Kidney (tissue), 14 donors: ENCODE measurements around the gene EVX2. TPM values are rescaled to one million over a fixed set of nuclear protein-coding genes. Genes with fewer than 3 reads are reported as not detected.

Source experiments
- DNase-seq, 5 donors: peaks; one replicate each; pipeline ENCODE4 v3.0.0-alpha.2; 2013 to 2020
- FAIRE-seq: peaks from 2 replicates; lab custom pipeline; 2012; peaks lifted over from hg19 to GRCh38; lab: Jason Lieb, UNC
- H3K27ac ChIP-seq, 2 donors: one replicate each; pipeline ENCODE4 v1.7.0; 2013; ENCODE audit warnings: low read depth in 2 of 2, low read length in 2 of 2, inconsistent platforms in 1 of 2
- H3K27me3 ChIP-seq: one replicate; pipeline ENCODE4 v1.7.1; 2013; ENCODE audit warnings: low read length, inconsistent platforms; ENCODE audit not compliant: control insufficient read depth, insufficient read depth
- H3K36me3 ChIP-seq, 3 donors: one replicate each; pipeline versions ENCODE4 v1.7.0 to v1.7.1; 2013; ENCODE audit warnings: low read length in 3 of 3, control low read depth in 1 of 3, inconsistent platforms in 1 of 3; ENCODE audit not compliant: insufficient read depth in 3 of 3, control insufficient read depth in 2 of 3
- H3K4me1 ChIP-seq, 3 donors: one replicate each; pipeline versions ENCODE4 v1.7.0 to v1.7.1; 2013; ENCODE audit warnings: low read length in 3 of 3, inconsistent platforms in 1 of 3, low read depth in 1 of 3; ENCODE audit not compliant: control insufficient read depth in 2 of 3, insufficient read depth in 2 of 3
- H3K4me3 ChIP-seq, 3 donors: one replicate each; pipeline versions ENCODE4 v1.7.0 to v1.8.1; 2013; ENCODE audit warnings: low read length in 3 of 3, control low read depth in 1 of 3, inconsistent platforms in 1 of 3
- H3K9ac ChIP-seq, 3 donors: one replicate each; pipeline versions ENCODE4 v1.7.0 to v1.7.1; 2013; ENCODE audit warnings: low read length in 3 of 3, control low read depth in 1 of 3, inconsistent platforms in 1 of 3
- H3K9me3 ChIP-seq, 3 donors: one replicate each; pipeline versions ENCODE4 v1.7.0 to v1.7.1; 2013; ENCODE audit warnings: low read length in 3 of 3, control low read depth in 1 of 3, inconsistent platforms in 1 of 3; ENCODE audit not compliant: control insufficient read depth in 2 of 3, insufficient read depth in 1 of 3
- intact Hi-C: fragments of 100-400 bp; cut with DNase I; formaldehyde crosslinking; loops from one replicate; pipeline ENCODE4 v1.11.1; 2022
- polyA plus RNA-seq: library from polyadenylated mRNA; stranded (reverse); fragments of 350-450 nt; fragmentation: Illumina TruSeq; extraction: RNeasy Lipid Tissue Mini Kit (QIAGEN cat#74804); gene quantifications from one replicate; pipeline ENCODE4 v1.2.3, GENCODE V29; 2014; ENCODE audit warnings: low read depth, low replicate concordance; ENCODE audit not compliant: insufficient read depth
- total RNA-seq: library from RNA; stranded (reverse); fragmentation: NEBNext Ultra II Directional; extraction: Animal tissue kit (Norgen Biotek cat#: 25700); gene quantifications from one replicate; pipeline ENCODE4 v1.2.1, GENCODE V29; 2021
- TF ChIP-seq, protein P1 (sequence below): IDR thresholded peaks from 3 replicates; pipeline ENCODE4 v1.5.1; 2012; ENCODE audit warnings: mild to moderate bottlenecking, moderate library complexity, borderline replicate concordance; ENCODE audit not compliant: insufficient read depth; ENCODE audit errors: extremely low read depth
- donor health status: control.
- donor health status: control.
- donor health status: control.
- donor health status: control.
- donor health status: control.
- donor health status: DM: yes; HTN: yes; CAD: no.
- donor health status: Normal renal cell carcinoma (clear cell type).

EVX2 gene
- total and polyA plus RNA-seq, 2 donors from 2014 or later: not detected

DNA sequence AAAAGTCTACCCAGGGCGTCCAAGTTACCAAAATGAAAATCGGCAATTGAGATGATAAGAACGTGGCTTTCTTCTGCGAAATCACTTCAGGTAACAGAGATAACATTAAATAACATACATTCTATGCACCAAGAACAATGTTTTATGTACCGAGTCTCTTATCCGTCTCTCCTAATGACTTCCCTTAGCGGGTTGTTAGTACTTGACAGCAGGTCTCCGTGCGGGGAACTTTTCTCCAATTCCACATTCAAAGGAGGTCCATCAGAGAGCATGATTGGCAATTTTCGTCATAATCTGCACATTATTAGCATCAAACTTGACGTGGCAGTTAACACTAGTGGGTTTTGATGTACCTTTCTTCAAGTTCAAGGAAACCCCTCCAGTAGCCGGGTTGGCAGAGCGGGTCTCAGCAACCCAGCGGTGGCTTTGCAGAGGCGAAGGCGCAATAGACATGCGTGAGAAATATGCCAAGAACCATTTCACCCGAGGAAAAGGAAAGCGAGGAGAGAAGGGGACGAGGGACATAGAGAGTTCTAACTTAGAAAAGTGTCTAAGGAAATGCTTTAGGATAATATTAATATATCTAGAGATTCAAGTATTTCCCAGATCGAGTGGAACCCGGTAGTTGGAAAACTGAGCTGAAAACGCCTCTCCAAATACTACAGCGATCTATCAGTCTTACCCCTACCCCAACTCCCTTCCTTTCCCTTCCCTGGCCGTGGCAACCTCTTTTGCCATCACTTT is 5.0 kb downstream of the EVX2 start:
- TF ChIP-seq, protein P1, sequence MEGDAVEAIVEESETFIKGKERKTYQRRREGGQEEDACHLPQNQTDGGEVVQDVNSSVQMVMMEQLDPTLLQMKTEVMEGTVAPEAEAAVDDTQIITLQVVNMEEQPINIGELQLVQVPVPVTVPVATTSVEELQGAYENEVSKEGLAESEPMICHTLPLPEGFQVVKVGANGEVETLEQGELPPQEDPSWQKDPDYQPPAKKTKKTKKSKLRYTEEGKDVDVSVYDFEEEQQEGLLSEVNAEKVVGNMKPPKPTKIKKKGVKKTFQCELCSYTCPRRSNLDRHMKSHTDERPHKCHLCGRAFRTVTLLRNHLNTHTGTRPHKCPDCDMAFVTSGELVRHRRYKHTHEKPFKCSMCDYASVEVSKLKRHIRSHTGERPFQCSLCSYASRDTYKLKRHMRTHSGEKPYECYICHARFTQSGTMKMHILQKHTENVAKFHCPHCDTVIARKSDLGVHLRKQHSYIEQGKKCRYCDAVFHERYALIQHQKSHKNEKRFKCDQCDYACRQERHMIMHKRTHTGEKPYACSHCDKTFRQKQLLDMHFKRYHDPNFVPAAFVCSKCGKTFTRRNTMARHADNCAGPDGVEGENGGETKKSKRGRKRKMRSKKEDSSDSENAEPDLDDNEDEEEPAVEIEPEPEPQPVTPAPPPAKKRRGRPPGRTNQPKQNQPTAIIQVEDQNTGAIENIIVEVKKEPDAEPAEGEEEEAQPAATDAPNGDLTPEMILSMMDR: no peak
- FAIRE-seq (no peak), DNase-seq (peak in 4 of 5 donors; percentile 31 to 62 (median 42))
- peaks cover 89% of the 10 kb centered on the region for H3K27me3 ChIP-seq
- no peaks in the 10 kb centered on the region for H3K36me3 ChIP-seq
- no peak overlapping the region for H3K9ac ChIP-seq
- H3K4me3 ChIP-seq: no peak overlapping the region
- intact Hi-C loops: no loop called here
- H3K4me1 ChIP-seq: peaks cover 0 to 3% (median 0%) of the 10 kb centered on the region in 3 donors
- no peak overlapping the region for H3K27ac ChIP-seq
- peaks cover 0 to 9% (median 0%) of the 10 kb centered on the region in 3 donors for H3K9me3 ChIP-seq

DNA sequence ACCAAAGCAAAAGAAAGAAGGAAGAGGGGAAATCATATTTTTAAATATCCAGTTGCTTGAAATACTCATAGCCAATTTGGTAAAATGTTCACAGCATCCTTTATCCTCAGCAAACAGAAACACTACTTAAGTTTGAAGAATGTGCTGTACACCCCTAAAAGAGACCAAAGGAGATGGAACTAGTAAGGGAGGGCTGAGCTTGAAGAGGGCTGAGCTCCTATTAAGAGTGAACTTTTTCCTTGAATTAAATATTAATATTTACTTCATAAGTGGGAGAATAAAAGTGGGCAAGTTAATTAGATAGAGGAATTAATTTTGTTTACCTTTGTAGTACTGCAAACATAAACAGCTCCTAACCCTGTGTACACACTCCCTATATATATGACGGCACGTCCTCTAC is 7.0 kb downstream of the EVX2 start:
- Histone ChIP-seq H3K9me3 (peaks cover 0 to 7% (median 0%) of the 10 kb centered on the region in 3 donors), H3K9ac (no peak overlapping the region), H3K27ac (no peak overlapping the region), H3K36me3 (no peaks in the 10 kb centered on the region), H3K4me1 (peaks cover 0 to 3% (median 0%) of the 10 kb centered on the region in 3 donors), H3K4me3 (no peak overlapping the region), H3K27me3 (peaks cover 89% of the 10 kb centered on the region)
- TF ChIP-seq, protein P1: no peak
- intact Hi-C loops: no loop called here
- FAIRE-seq (no peak), DNase-seq (peak in 2 of 5 donors; percentile 10 to 54)

DNA sequence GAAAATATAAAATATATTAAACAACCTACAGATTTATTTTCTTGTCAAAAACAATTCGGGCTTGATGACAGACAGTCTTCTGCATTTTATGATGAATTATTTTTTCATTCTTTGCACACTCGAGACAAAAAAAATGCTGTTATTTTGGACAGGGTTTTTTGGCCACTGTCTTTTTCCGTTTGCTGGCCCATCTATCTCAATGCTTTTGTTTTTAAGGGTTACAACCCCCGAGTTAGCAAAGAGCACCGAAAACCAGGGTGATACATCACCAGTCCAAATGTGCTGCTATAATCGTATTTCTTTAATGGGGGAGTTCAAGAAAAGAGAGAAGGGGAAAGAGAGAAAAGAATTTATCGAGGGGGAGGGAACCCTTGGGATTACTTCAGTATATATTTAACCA is 7.7 kb downstream of the EVX2 start:
- H3K36me3 ChIP-seq: no peaks in the 10 kb centered on the region
- no peak for DNase-seq
- H3K27me3 ChIP-seq: peaks cover 87% of the 10 kb centered on the region
- FAIRE-seq: no peak
- peaks cover 0 to 2% (median 0%) of the 10 kb centered on the region in 3 donors for H3K9me3 ChIP-seq
- no peak overlapping the region for H3K9ac ChIP-seq
- H3K4me1 ChIP-seq: peaks cover 0 to 3% (median 0%) of the 10 kb centered on the region in 3 donors
- intact Hi-C loops: no loop called here
- TF ChIP-seq, protein P1: no peak
- H3K4me3 ChIP-seq: no peak overlapping the region
- H3K27ac ChIP-seq: no peak overlapping the region
